SK-N-SH (cell line): Measurements from ENCODE around the gene KLF17. TPM values are rescaled to one million over a fixed set of nuclear protein-coding genes. Genes with fewer than 3 reads are reported as not detected.

Experiments
- CTCF ChIA-PET: fragments of 300-600, 350-600 bp; formaldehyde crosslinking; extraction: SDS; loops from one replicate; lab custom pipeline; 2021; lab: Yijun Ruan, JAX
- POLR2A ChIA-PET: fragments of 350-600 bp; sonication (Branson Sonifier 250); formaldehyde crosslinking; extraction: SDS; loops from one replicate; lab custom pipeline; 2020; ENCODE audit warnings: antibody characterized with exemption, inconsistent platforms; lab: Yijun Ruan, JAX
- DNase-seq: peaks from one replicate; pipeline ENCODE4 v3.0.0; 2012
- H2AFZ ChIP-seq: fragments of 200-600 bp; sonication (generic); 2 replicates; pipeline ENCODE4 v1.8.1; 2016; ENCODE audit warnings: antibody characterized with exemption, mild to moderate bottlenecking, low read depth
- H3F3A ChIP-seq: fragments of 200-600 bp; sonication (generic); replicated peaks from 2 replicates; pipeline ENCODE3; 2016; ENCODE audit warnings: antibody characterized with exemption, mild to moderate bottlenecking; ENCODE audit not compliant: insufficient read depth
- H3K27ac ChIP-seq, 2 experiments: fragments of 200-500 bp in 1 of 2; fragments of 200-600 bp in 1 of 2; sonication (Bioruptor generic) in 1 of 2; sonication (generic), shearing (Covaris generic) in 1 of 2; 2 replicates each; pipeline versions ENCODE4 v1.5.1 to v1.6.1; 2014 to 2016; ENCODE audit warnings: low read depth in 2 of 2, inconsistent platforms in 1 of 2, low read length in 1 of 2, mild to moderate bottlenecking in 1 of 2, mixed read lengths in 1 of 2
- H3K27me3 ChIP-seq: fragments of 200-600 bp; sonication (generic), shearing (Covaris generic); 2 replicates; pipeline ENCODE4 v1.6.1; 2016; ENCODE audit warnings: mixed run types; ENCODE audit not compliant: insufficient read depth
- H3K36me3 ChIP-seq, 2 experiments: fragments of 200-500 bp in 1 of 2; fragments of 200-600 bp in 1 of 2; sonication (Bioruptor generic) in 1 of 2; sonication (generic) in 1 of 2; replicated peaks in 1 of 2; 2 replicates each; pipeline versions ENCODE3 to v1.5.1; 2014 to 2016; ENCODE audit warnings: low read length in 1 of 2, mild to moderate bottlenecking in 1 of 2; ENCODE audit not compliant: insufficient read depth in 2 of 2, control insufficient read depth in 1 of 2
- H3K4me1 ChIP-seq, 2 experiments: fragments of 200-500 bp in 1 of 2; fragments of 200-600 bp in 1 of 2; sonication (Bioruptor generic) in 1 of 2; sonication (generic), shearing (Covaris generic) in 1 of 2; 2 replicates each; pipeline versions ENCODE4 v1.5.1 to v1.6.1; 2014 to 2016; ENCODE audit warnings: low read depth in 1 of 2, low read length in 1 of 2, mixed run types in 1 of 2; ENCODE audit not compliant: insufficient read depth in 2 of 2, control insufficient read depth in 1 of 2
- H3K4me2 ChIP-seq: fragments of 200-600 bp; sonication (generic), shearing (Covaris generic); 2 replicates; pipeline ENCODE4 v1.6.1; 2017; ENCODE audit warnings: mixed run types
- H3K4me3 ChIP-seq, 2 experiments: fragments of 200-500 bp in 1 of 2; fragments of 200-600 bp in 1 of 2; sonication (Bioruptor generic) in 1 of 2; sonication (generic), shearing (Covaris generic) in 1 of 2; 2 replicates each; pipeline versions ENCODE4 v1.5.1 to v1.8.1; 2014 to 2016; ENCODE audit warnings: low read depth in 2 of 2, inconsistent platforms in 1 of 2, low read length in 1 of 2, mild to moderate bottlenecking in 1 of 2, mixed read lengths in 1 of 2, moderate library complexity in 1 of 2
- H3K79me2 ChIP-seq: fragments of 200-600 bp; sonication (generic); 2 replicates; pipeline ENCODE4 v1.8.1; 2017; ENCODE audit warnings: mild to moderate bottlenecking; ENCODE audit not compliant: insufficient read depth
- H3K9ac ChIP-seq: fragments of 200-600 bp; sonication (generic); 2 replicates; pipeline ENCODE4 v1.6.1; 2017; ENCODE audit warnings: mixed run types
- H3K9me2 ChIP-seq: fragments of 200-600 bp; sonication (generic); 2 replicates; pipeline ENCODE4 v1.6.1; 2017; ENCODE audit warnings: mixed run types
- H3K9me3 ChIP-seq: fragments of 200-600 bp; sonication (generic); 2 replicates; pipeline ENCODE4 v1.6.1; 2017; ENCODE audit warnings: mixed run types, mild to moderate bottlenecking, moderate library complexity
- H4K20me1 ChIP-seq: fragments of 200-600 bp; sonication (generic); 2 replicates; pipeline ENCODE4 v1.6.1; 2017; ENCODE audit warnings: mild to moderate bottlenecking, mixed run types; ENCODE audit not compliant: insufficient read depth
- CHD2 ChIP-seq: fragments of 150-350 bp; IDR thresholded peaks from 2 replicates; pipeline ENCODE4 v1.6.1; 2018; ENCODE audit warnings: low read length; ENCODE audit not compliant: partially characterized antibody
- ELF1 ChIP-seq: IDR thresholded peaks from 2 replicates; pipeline ENCODE4 v1.4.0; 2012
- EP300 ChIP-seq, 2 experiments: IDR thresholded peaks; 2 replicates each; pipeline versions ENCODE4 v1.4.0 to v1.6.1; 2012; ENCODE audit warnings: borderline replicate concordance in 1 of 2, low read depth in 1 of 2, low read length in 1 of 2
- FOXJ3 ChIP-seq: sonication (generic); formaldehyde crosslinking; IDR thresholded peaks from 2 replicates; pipeline ENCODE4 v1.5.1; 2020; ENCODE audit warnings: mild to moderate bottlenecking, missing genetic modification reagents
- FOXM1 ChIP-seq: IDR thresholded peaks from 2 replicates; pipeline ENCODE4 v1.4.0; 2012; ENCODE audit warnings: low read depth, mild to moderate bottlenecking
- GABPA ChIP-seq: IDR thresholded peaks from 2 replicates; pipeline ENCODE4 v1.4.0; 2012; ENCODE audit warnings: low read depth, mild to moderate bottlenecking
- GATA2 ChIP-seq: sonication (generic); formaldehyde crosslinking; IDR thresholded peaks from 2 replicates; pipeline ENCODE4 v1.5.0; 2020; ENCODE audit warnings: mild to moderate bottlenecking, missing genetic modification reagents
- JUND ChIP-seq: IDR thresholded peaks from 2 replicates; pipeline ENCODE4 v1.4.0; 2012
- MEF2A ChIP-seq: IDR thresholded peaks from 2 replicates; pipeline ENCODE4 v1.4.0; 2012; ENCODE audit warnings: low read depth, borderline replicate concordance
- MXI1 ChIP-seq: IDR thresholded peaks from 2 replicates; pipeline ENCODE4 v1.6.1; 2012; ENCODE audit warnings: mild to moderate bottlenecking, low read depth, low read length, improper control_type of control experiment
- NFIC ChIP-seq: IDR thresholded peaks from 2 replicates; pipeline ENCODE4 v1.4.0; 2012; ENCODE audit warnings: borderline replicate concordance
- POLR2AphosphoS5 ChIP-seq: IDR thresholded peaks from 2 replicates; pipeline ENCODE4 v1.6.1; 2012; ENCODE audit warnings: low read depth, low read length
- RCOR1 ChIP-seq: fragments of 150-350 bp; IDR thresholded peaks from 2 replicates; pipeline ENCODE4 v1.6.1; 2017; ENCODE audit warnings: antibody characterized with exemption, low read length
- RFX5 ChIP-seq: IDR thresholded peaks from 2 replicates; pipeline ENCODE4 v1.6.1; 2012; ENCODE audit warnings: mild to moderate bottlenecking, improper control_type of control experiment, low read length
- RXRA ChIP-seq: IDR thresholded peaks from 2 replicates; pipeline ENCODE4 v1.4.0; 2012; ENCODE audit warnings: low read depth, mild to moderate bottlenecking, borderline replicate concordance
- SMC3 ChIP-seq: IDR thresholded peaks from 2 replicates; pipeline ENCODE4 v1.6.1; 2012; ENCODE audit warnings: low read depth, low read length, improper control_type of control experiment
- TCF12 ChIP-seq: IDR thresholded peaks from 2 replicates; pipeline ENCODE4 v1.4.0; 2012
- TEAD4 ChIP-seq: IDR thresholded peaks from 2 replicates; pipeline ENCODE4 v1.4.0; 2012; ENCODE audit warnings: mild to moderate bottlenecking, borderline replicate concordance; ENCODE audit not compliant: insufficient read depth
- USF2 ChIP-seq: fragments of 150-350 bp; IDR thresholded peaks from 2 replicates; pipeline ENCODE4 v1.6.1; 2017; ENCODE audit warnings: antibody characterized with exemption, low read length, low read depth, borderline replicate concordance
- WGBS: methylation state at CpG from one replicate; pipeline ENCODE4 v1.1.6; 2017; ENCODE audit warnings: low lambda C conversion rate; 5-methylcytosine and 5-hydroxymethylcytosine counted together
- polyA plus RNA-seq, 3 experiments: library from polyadenylated mRNA; depleted of rRNA; stranded (reverse); fragments of >200 nt; gene quantifications; 2 replicates each; pipeline ENCODE4 v1.2.3, GENCODE V29; 2012
- TF ChIP-seq, protein P1 (sequence below): fragments of 150-350 bp; IDR thresholded peaks from 2 replicates; pipeline ENCODE4 v1.6.1; 2016; ENCODE audit warnings: mild to moderate bottlenecking, low read depth, low read length
- TF ChIP-seq, protein P2 (sequence below): IDR thresholded peaks from 2 replicates; pipeline ENCODE4; 2012
- TF ChIP-seq, protein P3 (sequence below): IDR thresholded peaks from 2 replicates; pipeline ENCODE4 v1.4.0; 2012; ENCODE audit warnings: low read depth, borderline replicate concordance
- TF ChIP-seq, protein P4 (sequence below): fragments of 200-600 bp; sonication (generic); IDR thresholded peaks from 2 replicates; pipeline ENCODE4 v1.6.1; 2017; ENCODE audit warnings: antibody characterized with exemption, mild to moderate bottlenecking, moderate library complexity

Gene KLF17
- polyA plus RNA-seq, 1 of the 3 experiments (the other 2 are of a cell fraction) = 0.21 TPM

GRCh38 chr1:44119525-44119924 is 904 bp downstream of the KLF17 start:
- POLR2A ChIA-PET = no interaction called here
- Histone ChIP-seq H3K4me3 (no peak overlapping the region), H4K20me1 (no peaks in the 10 kb centered on the region), H3K4me2 (no peak overlapping the region), H3K79me2 (no peaks in the 10 kb centered on the region), H3K4me1 (no peaks in the 10 kb centered on the region), H3F3A (no peaks in the 10 kb centered on the region), H3K9me3 (no peaks in the 10 kb centered on the region), H3K27me3 (no peaks in the 10 kb centered on the region), H3K36me3 (no peaks in the 10 kb centered on the region), H3K9ac (no peak overlapping the region), H2AFZ (no peak overlapping the region), H3K9me2 (no peaks in the 10 kb centered on the region), H3K27ac (no peak overlapping the region)
- DNase-seq = no peak
- WGBS = 48% methylated on average over 6 of the region's 6 CpGs
- CTCF ChIA-PET = no interaction called here
- TF ChIP-seq, protein P1, sequence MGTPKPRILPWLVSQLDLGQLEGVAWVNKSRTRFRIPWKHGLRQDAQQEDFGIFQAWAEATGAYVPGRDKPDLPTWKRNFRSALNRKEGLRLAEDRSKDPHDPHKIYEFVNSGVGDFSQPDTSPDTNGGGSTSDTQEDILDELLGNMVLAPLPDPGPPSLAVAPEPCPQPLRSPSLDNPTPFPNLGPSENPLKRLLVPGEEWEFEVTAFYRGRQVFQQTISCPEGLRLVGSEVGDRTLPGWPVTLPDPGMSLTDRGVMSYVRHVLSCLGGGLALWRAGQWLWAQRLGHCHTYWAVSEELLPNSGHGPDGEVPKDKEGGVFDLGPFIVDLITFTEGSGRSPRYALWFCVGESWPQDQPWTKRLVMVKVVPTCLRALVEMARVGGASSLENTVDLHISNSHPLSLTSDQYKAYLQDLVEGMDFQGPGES = no peak
- no peak for TF ChIP-seq POLR2AphosphoS5
- no peak for TF ChIP-seq RXRA
- TF ChIP-seq, protein P2, sequence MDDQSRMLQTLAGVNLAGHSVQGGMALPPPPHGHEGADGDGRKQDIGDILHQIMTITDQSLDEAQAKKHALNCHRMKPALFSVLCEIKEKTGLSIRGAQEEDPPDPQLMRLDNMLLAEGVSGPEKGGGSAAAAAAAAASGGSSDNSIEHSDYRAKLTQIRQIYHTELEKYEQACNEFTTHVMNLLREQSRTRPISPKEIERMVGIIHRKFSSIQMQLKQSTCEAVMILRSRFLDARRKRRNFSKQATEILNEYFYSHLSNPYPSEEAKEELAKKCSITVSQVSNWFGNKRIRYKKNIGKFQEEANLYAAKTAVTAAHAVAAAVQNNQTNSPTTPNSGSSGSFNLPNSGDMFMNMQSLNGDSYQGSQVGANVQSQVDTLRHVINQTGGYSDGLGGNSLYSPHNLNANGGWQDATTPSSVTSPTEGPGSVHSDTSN = no peak
- no peak for TF ChIP-seq USF2
- TF ChIP-seq JUND = no peak
- no peak for TF ChIP-seq GATA2 (CRISPR knock-in tag)
- TF ChIP-seq, protein P3, sequence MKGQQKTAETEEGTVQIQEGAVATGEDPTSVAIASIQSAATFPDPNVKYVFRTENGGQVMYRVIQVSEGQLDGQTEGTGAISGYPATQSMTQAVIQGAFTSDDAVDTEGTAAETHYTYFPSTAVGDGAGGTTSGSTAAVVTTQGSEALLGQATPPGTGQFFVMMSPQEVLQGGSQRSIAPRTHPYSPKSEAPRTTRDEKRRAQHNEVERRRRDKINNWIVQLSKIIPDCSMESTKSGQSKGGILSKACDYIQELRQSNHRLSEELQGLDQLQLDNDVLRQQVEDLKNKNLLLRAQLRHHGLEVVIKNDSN = no peak
- no peak for TF ChIP-seq EP300 (IDR thresholded peaks at IDR 0.05; ENCODE audit: borderline replicate concordance in 1 of 2, low read depth in 1 of 2, low read length in 1 of 2)
- no peak for TF ChIP-seq NFIC
- no peak for TF ChIP-seq RCOR1
- no peak for TF ChIP-seq ELF1
- TF ChIP-seq GABPA = no peak

DNA sequence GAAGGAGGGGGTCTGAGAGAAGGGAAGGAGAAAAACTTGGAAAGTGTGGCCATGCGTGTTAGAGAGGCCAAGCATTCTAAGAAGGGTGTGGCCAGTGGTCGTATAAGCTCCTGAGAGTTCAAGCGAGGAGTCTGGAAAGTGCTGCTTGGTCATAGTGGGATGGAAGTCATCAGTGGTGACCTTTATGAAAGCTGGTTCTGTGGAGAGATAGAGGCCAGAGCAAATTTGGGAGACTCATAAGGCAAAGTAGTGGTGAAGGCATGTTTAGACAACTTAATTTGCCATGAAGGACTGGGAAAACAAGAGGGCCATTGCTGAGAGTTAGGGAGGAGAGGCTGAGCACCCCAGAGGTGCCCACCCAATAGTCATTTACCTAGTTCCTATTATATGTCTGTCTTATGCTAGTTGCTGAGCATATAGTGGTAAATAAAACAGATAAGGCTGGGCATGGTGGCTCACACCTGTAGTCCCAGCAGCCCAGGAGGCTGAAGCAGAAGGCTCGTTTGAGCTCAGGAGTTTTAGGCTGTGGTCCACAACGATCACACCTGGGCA is 1.9 kb downstream of the KLF17 start:
- H3F3A ChIP-seq = no peaks in the 10 kb centered on the region
- H3K79me2 ChIP-seq = no peaks in the 10 kb centered on the region
- H3K4me3 ChIP-seq = no peak overlapping the region
- H3K4me2 ChIP-seq = no peak overlapping the region
- 49% methylated on average over 5 of the region's 5 CpGs for WGBS
- H4K20me1 ChIP-seq = no peaks in the 10 kb centered on the region
- no peaks in the 10 kb centered on the region for H3K36me3 ChIP-seq
- no peaks in the 10 kb centered on the region for H3K9me2 ChIP-seq
- CTCF ChIA-PET = interaction anchor here (1.3 to 1.4 kb wide), 2 partner anchors 16 to 28 kb away, joined by 3 read pairs; no protein-coding TSS in a partner anchor
- no peaks in the 10 kb centered on the region for H3K9me3 ChIP-seq
- no peak overlapping the region for H3K9ac ChIP-seq
- no peak for DNase-seq
- no peak for TF ChIP-seq RFX5
- no peak for TF ChIP-seq FOXM1
- TF ChIP-seq FOXJ3 (CRISPR knock-in tag) = no peak
- no peak for TF ChIP-seq MXI1
- TF ChIP-seq POLR2AphosphoS5 = no peak
- no peak for TF ChIP-seq GATA2 (CRISPR knock-in tag)
- TF ChIP-seq TEAD4 = no peak
- TF ChIP-seq, protein P4, sequence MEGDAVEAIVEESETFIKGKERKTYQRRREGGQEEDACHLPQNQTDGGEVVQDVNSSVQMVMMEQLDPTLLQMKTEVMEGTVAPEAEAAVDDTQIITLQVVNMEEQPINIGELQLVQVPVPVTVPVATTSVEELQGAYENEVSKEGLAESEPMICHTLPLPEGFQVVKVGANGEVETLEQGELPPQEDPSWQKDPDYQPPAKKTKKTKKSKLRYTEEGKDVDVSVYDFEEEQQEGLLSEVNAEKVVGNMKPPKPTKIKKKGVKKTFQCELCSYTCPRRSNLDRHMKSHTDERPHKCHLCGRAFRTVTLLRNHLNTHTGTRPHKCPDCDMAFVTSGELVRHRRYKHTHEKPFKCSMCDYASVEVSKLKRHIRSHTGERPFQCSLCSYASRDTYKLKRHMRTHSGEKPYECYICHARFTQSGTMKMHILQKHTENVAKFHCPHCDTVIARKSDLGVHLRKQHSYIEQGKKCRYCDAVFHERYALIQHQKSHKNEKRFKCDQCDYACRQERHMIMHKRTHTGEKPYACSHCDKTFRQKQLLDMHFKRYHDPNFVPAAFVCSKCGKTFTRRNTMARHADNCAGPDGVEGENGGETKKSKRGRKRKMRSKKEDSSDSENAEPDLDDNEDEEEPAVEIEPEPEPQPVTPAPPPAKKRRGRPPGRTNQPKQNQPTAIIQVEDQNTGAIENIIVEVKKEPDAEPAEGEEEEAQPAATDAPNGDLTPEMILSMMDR = no peak
- TF ChIP-seq NFIC = no peak
- no peak for TF ChIP-seq CHD2
- TF ChIP-seq SMC3 = no peak
- TF ChIP-seq MEF2A = no peak
- TF ChIP-seq TCF12 = no peak
- TF ChIP-seq EP300 (IDR thresholded peaks at IDR 0.05; ENCODE audit: borderline replicate concordance in 1 of 2, low read depth in 1 of 2, low read length in 1 of 2) = no peak
- TF ChIP-seq, all 33 proteins: peak for 0
- POLR2A ChIA-PET = no interaction called here
- no peak overlapping the region for H2AFZ ChIP-seq
- H3K27me3 ChIP-seq = no peaks in the 10 kb centered on the region
- no peaks in the 10 kb centered on the region for H3K4me1 ChIP-seq
- H3K27ac ChIP-seq = no peak overlapping the region
